ENCODE data around the gene GABARAP. TPM values are rescaled to one million over a fixed set of nuclear protein-coding genes. Genes with fewer than 3 reads are reported as not detected.

The GABARAP gene
- total and polyA plus RNA-seq, 2 of the 4 experiments (the other 2 are of a cell fraction) = 77.8 to 780 TPM

- Histone ChIP-seq H3K9ac (ENCODE audit: low read depth, low read length) (no peak overlapping the region), H3K56ac (ENCODE audit: extremely low read depth, insufficient read depth, low read length) (no peak overlapping the region), H4K5ac (ENCODE audit: low read depth, low read length) (peak overlapping the region; percentile 84), H2BK20ac (ENCODE audit: low read depth, low read length) (no peak overlapping the region), H4K91ac (ENCODE audit: insufficient read depth, low read depth, low read length) (peak overlapping the region; percentile 37; the same call in 1 of the 2 replicates), H4K20me1 (ENCODE audit: insufficient read depth, low read length) (no peaks in the 10 kb centered on the region), H3K4me2 (ENCODE audit: low read depth, low read length) (peak overlapping the region; percentile 82), H3K14ac (replicated peaks; ENCODE audit: low read depth, low read length) (no peak overlapping the region), H3K27me3 (ENCODE audit: control insufficient read depth, insufficient read depth, low read length) (peaks cover 13% of the 10 kb centered on the region; the same call in 1 of the 2 replicates), H3K18ac (ENCODE audit: low read depth, low read length) (no peak overlapping the region), H3K4ac (ENCODE audit: low read depth, low read length) (peak overlapping the region; percentile 68), H4K8ac (ENCODE audit: low read depth in 2 of 2, low read length in 2 of 2) (peak overlapping the region; percentile 77 to 80; a peak in 3 of 4 replicates), H2BK15ac (ENCODE audit: low read depth, low read length) (no peak overlapping the region), H3K79me1 (ENCODE audit: low read depth in 1 of 2, low read length in 2 of 2) (peaks cover 0 to 2% of the 10 kb centered on the region in 2 experiments; a peak in 1 of 4 replicates), H3K36me3 (ENCODE audit: control insufficient read depth, insufficient read depth, low read length) (peaks cover 23% of the 10 kb centered on the region), H3K4me3 (ENCODE audit: insufficient read depth, low read depth, low read length) (peak overlapping the region; percentile 37), H2BK5ac (ENCODE audit: low read depth, low read length, poor library complexity, severe bottlenecking) (no peak overlapping the region), H2AK9ac (replicated peaks; ENCODE audit: low read depth, low read length, poor library complexity) (peak overlapping the region; percentile 66), H2AFZ (replicated peaks; ENCODE audit: low read length, poor library complexity) (peak overlapping the region; percentile 87), H3K4me1 (ENCODE audit: control insufficient read depth, insufficient read depth, low read length) (peaks cover 9% of the 10 kb centered on the region), H3K27ac (ENCODE audit: insufficient read depth, low read length) (no peak overlapping the region), H3K9me3 (ENCODE audit: control insufficient read depth, insufficient read depth, low read length) (no peaks in the 10 kb centered on the region), H2AK5ac (ENCODE audit: low read depth, low read length) (peak overlapping the region; percentile 81), H2BK120ac (ENCODE audit: low read depth, low read length) (peak overlapping the region; percentile 64), H3K9me1 (ENCODE audit: insufficient read depth, low read length) (peaks cover 10% of the 10 kb centered on the region), H3K23ac (ENCODE audit: low read depth, low read length) (no peak overlapping the region)
- in situ Hi-C loops (cut with MboI; ENCODE audit: low sequenced_read_pairs) (no loop called here), dilution Hi-C loops (cut with HindIII; ENCODE audit: low sequenced_read_pairs, unreplicated experiment) (no loop called here), intact Hi-C loops (cut with micrococcal nuclease) (no loop called here)
- WGBS, 2 experiments (ENCODE audit: extremely low coverage in 2 of 2, insufficient read length in 1 of 2) = 35% methylated on average over 28 of the region's 71 CpGs; no CpG with 5 or more reads in 1 of the 2 experiments
- no TSS peak for BruUV-seq (replicated peaks)
- peak; percentile 21 for ATAC-seq (ENCODE audit: low read depth)
- DNase-seq = no peak
- ChIA-PET POLR2A (ENCODE audit: unreplicated experiment) (no interaction called here), CTCF (no interaction called here)
- no peak for TF ChIP-seq ELK1 (IDR thresholded peaks at IDR 0.05; ENCODE audit: borderline replicate concordance, low read depth, low read length)
- no peak for TF ChIP-seq BHLHE40 (IDR thresholded peaks at IDR 0.05; ENCODE audit: low read depth, low read length)
- TF ChIP-seq CTCF (conservative IDR thresholded peaks at IDR 0.05; ENCODE audit: low read depth, low read length) = no peak
- TF ChIP-seq FOS (IDR thresholded peaks at IDR 0.05; ENCODE audit: low read depth, low read length) = no peak
- no peak for TF ChIP-seq RCOR1 (IDR thresholded peaks at IDR 0.05; ENCODE audit: insufficient replicate concordance, low read length)
- TF ChIP-seq CHD1 (IDR thresholded peaks at IDR 0.05; ENCODE audit: low read depth, low read length) = no peak
- TF ChIP-seq MAZ (IDR thresholded peaks at IDR 0.05; ENCODE audit: borderline replicate concordance, low read depth, low read length) = no peak
- TF ChIP-seq NFE2L2 (IDR thresholded peaks at IDR 0.05; ENCODE audit: low read depth, low read length) = no peak
- no peak for TF ChIP-seq MAFK (IDR thresholded peaks at IDR 0.05; ENCODE audit: low read depth, low read length)
- no peak for TF ChIP-seq RAD21 (IDR thresholded peaks at IDR 0.05; ENCODE audit: low read length)
- no peak for TF ChIP-seq CEBPB (IDR thresholded peaks at IDR 0.05; ENCODE audit: low read depth, low read length)
Measured at GRCh38 chr17:7261379-7262191, 19.3 kb upstream of the GABARAP start.

All from IMR-90 (cell line).